Osteoblast (primary cell): ENCODE measurements around the gene ALX1. TPM values are rescaled to one million over a fixed set of nuclear protein-coding genes. Genes with fewer than 3 reads are reported as not detected.

Experiments
- DNase-seq: peaks from one replicate; pipeline ENCODE4 v3.0.0; 2011; ENCODE audit warnings: low spot score, mixed read lengths; ENCODE audit not compliant: insufficient read length; ENCODE audit errors: missing footprints
- H2AFZ ChIP-seq: 2 replicates; pipeline ENCODE4 v1.6.0; 2011; ENCODE audit warnings: mild to moderate bottlenecking, low read length
- H3K27ac ChIP-seq: 2 replicates; pipeline ENCODE4 v1.5.1; 2011; ENCODE audit warnings: mild to moderate bottlenecking, low read depth, low read length, moderate library complexity
- H3K27me3 ChIP-seq: 2 replicates; pipeline ENCODE4 v1.6.0; 2012; ENCODE audit warnings: mild to moderate bottlenecking, control low read depth, inconsistent platforms, low read length, moderate library complexity; ENCODE audit not compliant: insufficient read depth
- H3K36me3 ChIP-seq: 2 replicates; pipeline ENCODE4 v1.5.1; 2011; ENCODE audit warnings: mild to moderate bottlenecking, low read length, control low read depth, moderate library complexity; ENCODE audit not compliant: insufficient read depth
- H3K4me1 ChIP-seq: 2 replicates; pipeline ENCODE4 v1.5.1; 2011; ENCODE audit warnings: mild to moderate bottlenecking, low read length, control low read depth, moderate library complexity; ENCODE audit not compliant: insufficient read depth
- H3K4me2 ChIP-seq: 2 replicates; pipeline ENCODE4 v1.6.0; 2011; ENCODE audit warnings: mild to moderate bottlenecking, low read length; ENCODE audit not compliant: insufficient read depth
- H3K4me3 ChIP-seq: fragments of 200-600 bp; sonication (generic); 3 replicates; pipeline ENCODE4 v1.5.1; 2012; ENCODE audit warnings: mild to moderate bottlenecking, low read length, inconsistent platforms; ENCODE audit not compliant: insufficient read depth
- H3K79me2 ChIP-seq: 2 replicates; pipeline ENCODE4 v1.6.0; 2012; ENCODE audit warnings: mild to moderate bottlenecking, low read length, control low read depth, inconsistent platforms; ENCODE audit not compliant: insufficient read depth
- H3K9me3 ChIP-seq: 2 replicates; pipeline ENCODE4 v1.5.1; 2011; ENCODE audit warnings: low read depth, low read length, control low read depth
- H4K20me1 ChIP-seq: 2 replicates; pipeline ENCODE4 v1.6.0; 2012; ENCODE audit warnings: mild to moderate bottlenecking, low read length, control low read depth; ENCODE audit not compliant: insufficient read depth
- total RNA-seq: library from RNA; depleted of rRNA; stranded (reverse); fragments of >200 nt; gene quantifications from 2 replicates; pipeline ENCODE4 v1.2.3, GENCODE V29; 2012
- TF ChIP-seq, protein P1 (sequence below): IDR thresholded peaks from 2 replicates; pipeline ENCODE4 v1.5.1; 2011; ENCODE audit warnings: mild to moderate bottlenecking, low read depth, low read length, moderate library complexity; ENCODE audit errors: extremely low read depth

The ALX1 gene
- total RNA-seq, 1 donor = not detected

DNA sequence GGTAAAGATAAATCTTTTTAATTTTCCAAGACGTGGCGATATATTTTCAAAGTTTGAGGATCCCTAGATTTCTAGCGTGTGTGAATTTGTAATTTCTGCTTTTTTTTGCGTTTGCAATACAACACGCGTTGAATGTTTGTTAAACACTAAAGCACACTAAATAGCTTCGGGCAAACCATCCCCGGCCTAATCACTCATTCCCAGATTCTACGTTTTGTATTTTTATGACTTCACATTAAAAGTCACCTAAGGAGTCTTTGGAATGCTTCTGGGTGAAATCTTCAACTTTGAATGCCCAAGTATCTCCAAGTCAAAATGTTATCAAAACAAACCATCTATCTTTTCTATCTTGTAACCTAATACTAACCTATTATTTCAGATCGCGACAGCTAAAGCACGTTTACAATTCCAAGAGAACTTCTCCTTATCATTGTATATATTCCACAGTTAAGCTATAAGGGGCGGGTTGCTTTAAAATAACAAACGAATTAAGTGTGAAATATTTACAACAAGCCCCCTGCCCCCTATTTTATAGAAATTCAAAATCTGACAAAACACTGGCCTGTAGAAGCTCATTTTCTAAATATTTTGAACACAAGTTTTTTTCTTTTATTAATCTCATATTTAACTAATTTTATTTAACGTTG lies 1.1 kb downstream of the ALX1 start:
- Histone ChIP-seq H3K36me3 (no peaks in the 10 kb centered on the region), H3K79me2 (no peaks in the 10 kb centered on the region), H3K4me3 (no peak overlapping the region), H3K4me1 (no peaks in the 10 kb centered on the region), H3K27me3 (peaks cover 19% of the 10 kb centered on the region), H3K27ac (no peak overlapping the region), H2AFZ (no peak overlapping the region), H4K20me1 (no peaks in the 10 kb centered on the region), H3K9me3 (no peaks in the 10 kb centered on the region), H3K4me2 (peak overlapping the region; percentile 73)
- no peak for DNase-seq
- TF ChIP-seq, protein P1, sequence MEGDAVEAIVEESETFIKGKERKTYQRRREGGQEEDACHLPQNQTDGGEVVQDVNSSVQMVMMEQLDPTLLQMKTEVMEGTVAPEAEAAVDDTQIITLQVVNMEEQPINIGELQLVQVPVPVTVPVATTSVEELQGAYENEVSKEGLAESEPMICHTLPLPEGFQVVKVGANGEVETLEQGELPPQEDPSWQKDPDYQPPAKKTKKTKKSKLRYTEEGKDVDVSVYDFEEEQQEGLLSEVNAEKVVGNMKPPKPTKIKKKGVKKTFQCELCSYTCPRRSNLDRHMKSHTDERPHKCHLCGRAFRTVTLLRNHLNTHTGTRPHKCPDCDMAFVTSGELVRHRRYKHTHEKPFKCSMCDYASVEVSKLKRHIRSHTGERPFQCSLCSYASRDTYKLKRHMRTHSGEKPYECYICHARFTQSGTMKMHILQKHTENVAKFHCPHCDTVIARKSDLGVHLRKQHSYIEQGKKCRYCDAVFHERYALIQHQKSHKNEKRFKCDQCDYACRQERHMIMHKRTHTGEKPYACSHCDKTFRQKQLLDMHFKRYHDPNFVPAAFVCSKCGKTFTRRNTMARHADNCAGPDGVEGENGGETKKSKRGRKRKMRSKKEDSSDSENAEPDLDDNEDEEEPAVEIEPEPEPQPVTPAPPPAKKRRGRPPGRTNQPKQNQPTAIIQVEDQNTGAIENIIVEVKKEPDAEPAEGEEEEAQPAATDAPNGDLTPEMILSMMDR = no peak

DNA sequence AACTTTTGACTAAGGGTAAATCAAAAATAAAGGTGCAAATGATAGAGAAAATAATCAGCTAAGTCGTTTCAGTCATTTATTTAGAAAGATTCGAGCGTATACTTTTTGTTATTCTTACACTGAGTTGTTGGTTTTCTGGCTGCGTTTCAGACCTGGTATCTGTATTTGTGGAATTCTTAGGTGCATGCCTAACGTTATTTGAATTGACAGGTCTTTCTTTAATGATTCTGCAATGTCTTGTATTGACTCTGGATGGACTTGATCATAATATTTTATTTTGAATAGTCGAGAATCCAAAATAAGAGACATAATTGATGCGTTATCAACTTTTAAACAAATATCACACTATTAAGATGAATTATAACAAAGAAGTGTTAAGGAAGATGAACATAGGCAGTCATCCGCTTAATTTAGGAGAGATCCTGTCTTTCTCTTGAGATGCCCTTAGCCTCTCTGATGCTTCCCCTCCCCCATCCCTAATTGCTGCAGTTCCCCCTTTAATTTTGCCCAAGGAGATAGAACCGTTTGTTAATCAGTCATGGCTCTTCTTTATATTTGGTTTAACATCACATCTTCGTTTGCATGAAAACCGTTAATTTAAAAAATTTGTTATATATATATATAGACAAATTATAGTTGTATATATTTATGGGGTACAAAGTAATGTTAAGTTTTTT lies 1.8 kb downstream of the ALX1 start:
- H4K20me1 ChIP-seq = no peaks in the 10 kb centered on the region
- no peaks in the 10 kb centered on the region for H3K79me2 ChIP-seq
- H2AFZ ChIP-seq = no peak overlapping the region
- H3K4me3 ChIP-seq = no peak overlapping the region
- TF ChIP-seq, protein P1 = no peak
- H3K36me3 ChIP-seq = no peaks in the 10 kb centered on the region
- DNase-seq = no peak
- no peaks in the 10 kb centered on the region for H3K4me1 ChIP-seq
- H3K4me2 ChIP-seq = no peak overlapping the region
- no peak overlapping the region for H3K27ac ChIP-seq
- no peaks in the 10 kb centered on the region for H3K9me3 ChIP-seq
- peaks cover 19% of the 10 kb centered on the region for H3K27me3 ChIP-seq

DNA sequence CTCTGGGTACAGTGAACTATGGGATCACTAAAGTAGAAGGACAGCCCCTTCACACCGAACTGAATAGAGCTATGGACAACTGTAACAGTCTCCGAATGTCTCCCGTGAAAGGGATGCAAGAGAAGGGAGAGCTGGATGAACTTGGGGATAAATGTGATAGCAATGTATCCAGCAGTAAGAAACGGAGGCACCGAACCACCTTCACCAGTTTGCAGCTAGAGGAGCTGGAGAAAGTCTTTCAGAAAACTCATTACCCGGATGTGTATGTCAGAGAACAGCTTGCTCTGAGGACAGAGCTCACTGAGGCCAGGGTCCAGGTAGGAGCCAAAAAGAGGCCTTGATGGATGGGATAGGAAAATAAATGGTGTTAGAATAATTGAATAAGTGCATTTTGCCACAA lies 3.5 kb downstream of the ALX1 start:
- Histone ChIP-seq H4K20me1 (no peaks in the 10 kb centered on the region), H3K4me2 (no peak overlapping the region), H3K36me3 (no peaks in the 10 kb centered on the region), H2AFZ (no peak overlapping the region), H3K27ac (no peak overlapping the region), H3K79me2 (no peaks in the 10 kb centered on the region), H3K9me3 (no peaks in the 10 kb centered on the region), H3K4me3 (no peak overlapping the region), H3K4me1 (no peaks in the 10 kb centered on the region), H3K27me3 (peaks cover 19% of the 10 kb centered on the region)
- no peak for DNase-seq
- TF ChIP-seq, protein P1 = no peak

DNA sequence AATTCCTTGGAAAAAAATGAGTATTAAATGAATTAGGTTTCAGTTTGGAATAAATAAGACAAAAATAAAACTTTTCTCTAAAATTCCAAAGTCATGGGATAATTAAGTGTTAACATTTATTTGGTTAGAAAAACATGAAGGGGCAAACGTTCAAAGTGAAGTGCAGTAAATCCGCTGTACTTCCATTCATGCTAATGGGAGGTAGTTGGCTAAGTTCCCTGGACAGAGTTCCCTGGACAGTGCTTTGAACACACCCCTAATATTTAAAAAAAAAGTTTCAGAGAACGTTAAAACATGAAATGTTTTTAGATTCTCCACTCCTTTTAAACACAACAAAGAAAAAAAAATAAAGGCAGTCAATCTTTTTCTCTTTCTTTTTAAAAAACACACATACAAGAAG lies 16.3 kb downstream of the ALX1 start:
- Histone ChIP-seq H3K36me3 (no peaks in the 10 kb centered on the region), H3K4me3 (no peak overlapping the region), H3K4me2 (no peak overlapping the region), H3K27ac (no peak overlapping the region), H3K27me3 (no peaks in the 10 kb centered on the region), H4K20me1 (no peaks in the 10 kb centered on the region), H3K79me2 (no peaks in the 10 kb centered on the region), H3K4me1 (no peaks in the 10 kb centered on the region), H2AFZ (no peak overlapping the region), H3K9me3 (no peaks in the 10 kb centered on the region)
- DNase-seq = no peak
- TF ChIP-seq, protein P1 = no peak
